HepG2 (cell line): Measurements from ENCODE around the gene B9D2. TPM values are rescaled to one million over a fixed set of nuclear protein-coding genes. Genes with fewer than 3 reads are reported as not detected.

Source experiments
- ATAC-seq: fragments of 200-7000 bp; cut with Tn5 transposase; 3 replicates; pipeline ENCODE4 v1.9.1; 2020; ENCODE audit warnings: mild to moderate bottlenecking, moderate library complexity
- BruUV-seq: library from RNA; stranded (reverse); fragments of 400-500 nt; replicated peaks from 2 replicates; lab custom pipeline; 2021; lab: Mats Ljungman, UMichigan
- CTCF ChIA-PET: fragments of 300-600 bp; formaldehyde crosslinking; extraction: SDS; loops from one replicate; lab custom pipeline; 2021; ENCODE audit warnings: low total read pairs, inconsistent platforms, low intra/inter-chr PET ratio; lab: Yijun Ruan, JAX
- POLR2A ChIA-PET: fragments of 350-600 bp; sonication (Branson Sonifier 250); formaldehyde crosslinking; loops from one replicate; lab custom pipeline; 2020; ENCODE audit warnings: antibody characterized with exemption, inconsistent platforms; lab: Yijun Ruan, JAX
- DNase-seq: peaks from one replicate; pipeline ENCODE4 v3.0.0-alpha.2; 2015; ENCODE audit warnings: low spot score
- FAIRE-seq: peaks from 3 replicates; lab custom pipeline; 2011; peaks lifted over from hg19 to GRCh38; lab: Jason Lieb, UNC
- H2AFZ ChIP-seq: one replicate; pipeline ENCODE4 v1.6.1; 2011; ENCODE audit warnings: low read length, inconsistent platforms
- H3K27ac ChIP-seq: fragments of 300-600 bp; 3 replicates; pipeline ENCODE4 v1.8.0; 2011; ENCODE audit warnings: mixed run types, mild to moderate bottlenecking, mixed read lengths, low read length, inconsistent platforms; ENCODE audit not compliant: insufficient read depth; ENCODE audit errors: extremely low read length
- H3K27me3 ChIP-seq, 2 experiments: fragments of 200-600 bp in 1 of 2; 2 replicates in 1 of 2; 3 replicates in 1 of 2; pipeline versions ENCODE4 v1.6.0 to v1.8.0; 2011; ENCODE audit warnings: low read length in 2 of 2, mild to moderate bottlenecking in 2 of 2, moderate library complexity in 2 of 2, inconsistent platforms in 1 of 2; ENCODE audit not compliant: insufficient read depth in 2 of 2, control insufficient read depth in 1 of 2
- H3K36me3 ChIP-seq, 2 experiments: fragments of 200-600 bp in 1 of 2; replicated peaks in 1 of 2; 2 replicates in 1 of 2; 3 replicates in 1 of 2; pipeline versions ENCODE4 v1.5.1 to v1.8.0; 2011; ENCODE audit warnings: low read length in 2 of 2, inconsistent platforms in 1 of 2; ENCODE audit not compliant: insufficient read depth in 2 of 2, control insufficient read depth in 1 of 2
- H3K4me1 ChIP-seq: 2 replicates; pipeline ENCODE4 v1.5.1; 2012; ENCODE audit warnings: low read length, inconsistent platforms; ENCODE audit not compliant: insufficient read depth
- H3K4me2 ChIP-seq: 2 replicates; pipeline ENCODE4 v1.6.0; 2011; ENCODE audit warnings: low read depth, low read length, inconsistent platforms
- H3K4me3 ChIP-seq, 3 experiments: fragments of 200-600 bp in 1 of 3; sonication (generic), shearing (Covaris generic) in 1 of 3; replicated peaks in 1 of 3; 2 replicates each; pipeline ENCODE4 v1.5.1; 2011 to 2016; ENCODE audit warnings: low read length in 3 of 3, inconsistent platforms in 2 of 3, low read depth in 2 of 3, mild to moderate bottlenecking in 2 of 3, control low read depth in 1 of 3, mixed read lengths in 1 of 3; ENCODE audit not compliant: insufficient read depth in 1 of 3
- H3K79me2 ChIP-seq: one replicate; pipeline ENCODE4 v1.6.1; 2011; ENCODE audit warnings: low read length, inconsistent platforms; ENCODE audit not compliant: insufficient read depth
- H3K9ac ChIP-seq: 2 replicates; pipeline ENCODE4 v1.6.0; 2011; ENCODE audit warnings: mild to moderate bottlenecking, low read depth, low read length, inconsistent platforms; ENCODE audit not compliant: insufficient read depth
- H3K9me3 ChIP-seq: 2 replicates; pipeline ENCODE4 v1.5.1; 2012; ENCODE audit warnings: mild to moderate bottlenecking, low read length
- H4K20me1 ChIP-seq: 2 replicates; pipeline ENCODE4 v1.6.0; 2011; ENCODE audit warnings: inconsistent platforms, mild to moderate bottlenecking, low read length, moderate library complexity; ENCODE audit not compliant: insufficient read depth
- AGO1 ChIP-seq: fragments of 200-400 bp; formaldehyde crosslinking; IDR thresholded peaks from 2 replicates; pipeline ENCODE4 v1.6.1; 2017; ENCODE audit warnings: mild to moderate bottlenecking, low read depth, low read length, moderate library complexity; ENCODE audit not compliant: poor library complexity, severe bottlenecking
- AGO2 ChIP-seq: fragments of 200-400 bp; formaldehyde crosslinking; optimal IDR thresholded peaks from 2 replicates; pipeline ENCODE3; 2017; ENCODE audit warnings: mild to moderate bottlenecking, low read depth, low read length, moderate library complexity
- FOXA3 ChIP-seq: IDR thresholded peaks from 2 replicates; pipeline ENCODE4 v1.6.1; 2016; ENCODE audit warnings: missing genetic modification reagents, missing compliant biosample characterization
- GATAD2A ChIP-seq: IDR thresholded peaks from 2 replicates; pipeline ENCODE4 v1.6.1; 2016
- HNRNPK ChIP-seq: fragments of 200-400 bp; formaldehyde crosslinking; IDR thresholded peaks from 2 replicates; pipeline ENCODE4 v1.6.1; 2018; ENCODE audit warnings: low read length, low read depth, moderate library complexity, mild to moderate bottlenecking; ENCODE audit not compliant: poor library complexity, severe bottlenecking
- HNRNPL ChIP-seq: fragments of 200-400 bp; formaldehyde crosslinking; IDR thresholded peaks from 2 replicates; pipeline ENCODE4 v1.6.1; 2017; ENCODE audit warnings: mild to moderate bottlenecking, low read depth, low read length
- HOXA7 ChIP-seq: sonication (generic); formaldehyde crosslinking; IDR thresholded peaks from 2 replicates; pipeline ENCODE4 v1.8.1; 2022; ENCODE audit warnings: mild to moderate bottlenecking, missing genetic modification reagents, moderate library complexity
- RBFOX2 ChIP-seq: fragments of 200-400 bp; formaldehyde crosslinking; IDR thresholded peaks from 2 replicates; pipeline ENCODE4 v1.6.1; 2017; ENCODE audit warnings: low read depth, mild to moderate bottlenecking, low read length
- REL ChIP-seq: sonication (generic); formaldehyde crosslinking; conservative IDR thresholded peaks from 2 replicates; pipeline ENCODE4 v1.8.0; 2022; ENCODE audit warnings: mild to moderate bottlenecking, missing genetic modification reagents, moderate library complexity
- RFX3 ChIP-seq: IDR thresholded peaks from 2 replicates; pipeline ENCODE4 v1.6.1; 2016; ENCODE audit warnings: missing biosample characterization, missing genetic modification reagents
- ZKSCAN1 ChIP-seq: fragments of 150-350 bp; IDR thresholded peaks from 2 replicates; pipeline ENCODE4 v1.6.1; 2014; ENCODE audit warnings: low read length
- ZNF20 ChIP-seq: sonication (generic); formaldehyde crosslinking; IDR thresholded peaks from 2 replicates; pipeline ENCODE4 v1.4.0; 2020; ENCODE audit warnings: mild to moderate bottlenecking, moderate library complexity, missing genetic modification reagents
- ZNF7 ChIP-seq: IDR thresholded peaks from 2 replicates; pipeline ENCODE4 v1.6.1; 2016; ENCODE audit warnings: missing biosample characterization, missing genetic modification reagents
- ZNF841 ChIP-seq: sonication (generic); formaldehyde crosslinking; IDR thresholded peaks from 2 replicates; pipeline ENCODE4 v1.8.1; 2023; ENCODE audit warnings: missing genetic modification reagents, borderline replicate concordance
- WGBS: methylation state at CpG from one replicate; pipeline ENCODE4 v1.1.6; 2017; ENCODE audit warnings: low lambda C conversion rate; 5-methylcytosine and 5-hydroxymethylcytosine counted together
- in situ Hi-C: cut with HindIII; loops from 2 replicates; pipeline ENCODE4 v1.10.0; 2017; ENCODE audit warnings: low pct_unique_long_range_greater_than_20kb; ENCODE audit not compliant: extremely low pct_ligation_motif_present
- intact Hi-C: fragments of 100-400 bp; cut with micrococcal nuclease; formaldehyde crosslinking; loops from one replicate; pipeline ENCODE4 v1.10.0; 2022; ENCODE audit not compliant: unreplicated experiment
- polyA plus RNA-seq, 8 experiments: library from polyadenylated mRNA; depleted of rRNA in 3 of 8; stranded (reverse) in 7 of 8; unstranded in 1 of 8; fragments of >200 nt; fragmentation: Illumina TruSeq in 4 of 8; extraction: Trizol in 4 of 8; gene quantifications; 2 replicates each; pipeline versions ENCODE4 v1.2.1 to v1.2.3, GENCODE V29; 2011 to 2016; ENCODE audit warnings: low read depth in 4 of 8, missing spikeins in 1 of 8, mixed read lengths in 1 of 8; ENCODE audit not compliant: insufficient read depth in 1 of 8
- total RNA-seq, 5 experiments: library from RNA; depleted of rRNA; stranded (reverse); fragments of >200 nt; fragmentation: Illumina TruSeq; extraction: Trizol; gene quantifications; 2 replicates each; pipeline ENCODE4 v1.2.3, GENCODE V29; 2016; ENCODE audit warnings: low read depth in 1 of 5
- TF ChIP-seq, protein P1 (sequence below): sonication (generic); formaldehyde crosslinking; IDR thresholded peaks from 2 replicates; pipeline ENCODE4 v1.4.0; 2020; ENCODE audit warnings: missing genetic modification reagents
- TF ChIP-seq, protein P2 (sequence below): sonication (generic); formaldehyde crosslinking; conservative IDR thresholded peaks from 2 replicates; pipeline ENCODE4 v1.8.0; 2022; ENCODE audit warnings: mild to moderate bottlenecking, moderate library complexity, missing genetic modification reagents
- TF ChIP-seq, protein P3 (sequence below): fragments of 450-650 bp; IDR thresholded peaks from 2 replicates; pipeline ENCODE4 v1.6.1; 2017; ENCODE audit warnings: mild to moderate bottlenecking

B9D2 gene
- total and polyA plus RNA-seq, 2 of the 13 experiments (the other 11 are each of a cell fraction or from before 2014, with no cell fraction given) = 3.1 to 4.4 TPM

DNA sequence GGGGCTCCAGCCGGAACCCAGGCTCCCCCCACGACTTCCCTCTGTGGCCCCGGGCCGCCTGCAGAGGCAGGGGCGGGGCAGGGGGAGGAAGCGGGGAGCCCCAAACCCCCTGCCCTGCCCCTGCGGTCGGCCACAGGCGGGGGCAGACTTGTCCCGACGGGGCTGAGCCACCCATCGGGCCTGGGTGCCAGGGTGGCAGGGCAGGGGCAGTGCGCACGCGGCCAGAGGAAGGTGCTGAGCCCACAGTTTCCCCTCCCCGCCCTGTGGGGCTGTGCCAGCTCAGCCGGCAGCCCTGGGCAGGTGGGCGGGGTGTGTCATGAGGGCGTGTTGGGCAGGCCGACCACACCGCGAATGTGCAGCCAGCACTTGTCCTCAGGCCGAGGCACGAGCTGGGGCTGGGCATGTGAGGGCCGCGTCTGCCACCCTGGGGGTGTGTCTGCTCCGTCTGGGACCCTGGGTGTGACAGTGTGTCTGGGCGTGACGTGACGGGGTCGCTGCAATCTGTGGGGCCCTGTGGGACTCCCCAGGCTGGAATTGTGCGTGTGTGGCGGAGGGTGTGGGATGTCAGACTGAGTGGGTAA lies 36.3 kb downstream of the B9D2 start:
- FAIRE-seq (no peak), ATAC-seq (no peak)
- POLR2A ChIA-PET = interaction anchor here (0.6 to 1.3 kb wide), 3 partner anchors 24 to 124 kb away, joined by 3 to 6 read pairs (median 3); partner anchors contain the start of gene DMAC2
- TF ChIP-seq HNRNPK = peak; percentile 54
- TF ChIP-seq RFX3 = no peak
- TF ChIP-seq ZNF20 (CRISPR knock-in tag) = no peak
- TF ChIP-seq, protein P1, sequence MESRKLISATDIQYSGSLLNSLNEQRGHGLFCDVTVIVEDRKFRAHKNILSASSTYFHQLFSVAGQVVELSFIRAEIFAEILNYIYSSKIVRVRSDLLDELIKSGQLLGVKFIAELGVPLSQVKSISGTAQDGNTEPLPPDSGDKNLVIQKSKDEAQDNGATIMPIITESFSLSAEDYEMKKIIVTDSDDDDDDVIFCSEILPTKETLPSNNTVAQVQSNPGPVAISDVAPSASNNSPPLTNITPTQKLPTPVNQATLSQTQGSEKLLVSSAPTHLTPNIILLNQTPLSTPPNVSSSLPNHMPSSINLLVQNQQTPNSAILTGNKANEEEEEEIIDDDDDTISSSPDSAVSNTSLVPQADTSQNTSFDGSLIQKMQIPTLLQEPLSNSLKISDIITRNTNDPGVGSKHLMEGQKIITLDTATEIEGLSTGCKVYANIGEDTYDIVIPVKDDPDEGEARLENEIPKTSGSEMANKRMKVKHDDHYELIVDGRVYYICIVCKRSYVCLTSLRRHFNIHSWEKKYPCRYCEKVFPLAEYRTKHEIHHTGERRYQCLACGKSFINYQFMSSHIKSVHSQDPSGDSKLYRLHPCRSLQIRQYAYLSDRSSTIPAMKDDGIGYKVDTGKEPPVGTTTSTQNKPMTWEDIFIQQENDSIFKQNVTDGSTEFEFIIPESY (CRISPR knock-in tag) = peak; percentile 84
- TF ChIP-seq RBFOX2 = peak; percentile 56
- no peak for TF ChIP-seq FOXA3 (CRISPR knock-in tag)
- no peak for TF ChIP-seq ZNF841 (CRISPR knock-in tag)
- TF ChIP-seq, protein P2, sequence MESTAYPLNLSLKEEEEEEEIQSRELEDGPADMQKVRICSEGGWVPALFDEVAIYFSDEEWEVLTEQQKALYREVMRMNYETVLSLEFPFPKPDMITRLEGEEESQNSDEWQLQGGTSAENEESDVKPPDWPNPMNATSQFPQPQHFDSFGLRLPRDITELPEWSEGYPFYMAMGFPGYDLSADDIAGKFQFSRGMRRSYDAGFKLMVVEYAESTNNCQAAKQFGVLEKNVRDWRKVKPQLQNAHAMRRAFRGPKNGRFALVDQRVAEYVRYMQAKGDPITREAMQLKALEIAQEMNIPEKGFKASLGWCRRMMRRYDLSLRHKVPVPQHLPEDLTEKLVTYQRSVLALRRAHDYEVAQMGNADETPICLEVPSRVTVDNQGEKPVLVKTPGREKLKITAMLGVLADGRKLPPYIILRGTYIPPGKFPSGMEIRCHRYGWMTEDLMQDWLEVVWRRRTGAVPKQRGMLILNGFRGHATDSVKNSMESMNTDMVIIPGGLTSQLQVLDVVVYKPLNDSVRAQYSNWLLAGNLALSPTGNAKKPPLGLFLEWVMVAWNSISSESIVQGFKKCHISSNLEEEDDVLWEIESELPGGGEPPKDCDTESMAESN (CRISPR knock-in tag) = no peak
- TF ChIP-seq, protein P3, sequence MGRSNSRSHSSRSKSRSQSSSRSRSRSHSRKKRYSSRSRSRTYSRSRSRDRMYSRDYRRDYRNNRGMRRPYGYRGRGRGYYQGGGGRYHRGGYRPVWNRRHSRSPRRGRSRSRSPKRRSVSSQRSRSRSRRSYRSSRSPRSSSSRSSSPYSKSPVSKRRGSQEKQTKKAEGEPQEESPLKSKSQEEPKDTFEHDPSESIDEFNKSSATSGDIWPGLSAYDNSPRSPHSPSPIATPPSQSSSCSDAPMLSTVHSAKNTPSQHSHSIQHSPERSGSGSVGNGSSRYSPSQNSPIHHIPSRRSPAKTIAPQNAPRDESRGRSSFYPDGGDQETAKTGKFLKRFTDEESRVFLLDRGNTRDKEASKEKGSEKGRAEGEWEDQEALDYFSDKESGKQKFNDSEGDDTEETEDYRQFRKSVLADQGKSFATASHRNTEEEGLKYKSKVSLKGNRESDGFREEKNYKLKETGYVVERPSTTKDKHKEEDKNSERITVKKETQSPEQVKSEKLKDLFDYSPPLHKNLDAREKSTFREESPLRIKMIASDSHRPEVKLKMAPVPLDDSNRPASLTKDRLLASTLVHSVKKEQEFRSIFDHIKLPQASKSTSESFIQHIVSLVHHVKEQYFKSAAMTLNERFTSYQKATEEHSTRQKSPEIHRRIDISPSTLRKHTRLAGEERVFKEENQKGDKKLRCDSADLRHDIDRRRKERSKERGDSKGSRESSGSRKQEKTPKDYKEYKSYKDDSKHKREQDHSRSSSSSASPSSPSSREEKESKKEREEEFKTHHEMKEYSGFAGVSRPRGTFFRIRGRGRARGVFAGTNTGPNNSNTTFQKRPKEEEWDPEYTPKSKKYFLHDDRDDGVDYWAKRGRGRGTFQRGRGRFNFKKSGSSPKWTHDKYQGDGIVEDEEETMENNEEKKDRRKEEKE = no peak
- peak; percentile 39 for TF ChIP-seq AGO1
- no peak for TF ChIP-seq ZKSCAN1
- no peak for TF ChIP-seq GATAD2A (CRISPR knock-in tag)
- no peak for TF ChIP-seq HOXA7 (CRISPR knock-in tag)
- peak; percentile 87 for TF ChIP-seq AGO2
- 0 out of 2 replicates have a peak, but pooled peaks have one; percentile 56 for TF ChIP-seq HNRNPL
- TF ChIP-seq REL (CRISPR knock-in tag) = no peak
- TF ChIP-seq ZNF7 = no peak

More for the DNA sequence above, 36.3 kb downstream of the B9D2 start:
- intact Hi-C loops (no loop called here), in situ Hi-C loops (no loop called here)
- H3K27ac ChIP-seq = no peak overlapping the region
- CTCF ChIA-PET = no interaction called here
- no peak overlapping the region for H3K4me3 ChIP-seq
- WGBS = 96% methylated on average over 6 of the region's 33 CpGs
- peaks cover 14 to 34% of the 10 kb centered on the region in 2 experiments; a peak in 4 of 5 replicates for H3K36me3 ChIP-seq
- H3K79me2 ChIP-seq = peaks cover 2% of the 10 kb centered on the region
- H3K27me3 ChIP-seq = no peaks in the 10 kb centered on the region
- no peaks in the 10 kb centered on the region for H4K20me1 ChIP-seq
- H3K4me2 ChIP-seq = no peak overlapping the region
- DNase-seq = no peak
- no peaks in the 10 kb centered on the region for H3K9me3 ChIP-seq
- peaks cover 48% of the 10 kb centered on the region for H3K4me1 ChIP-seq
- H2AFZ ChIP-seq = no peak overlapping the region
- H3K9ac ChIP-seq = no peak overlapping the region
- BruUV-seq = no TSS peak
